HG02642 (cell line): ENCODE measurements around the gene ECD.
"Not testable (repeated sequence)": the region's sequence is repeated elsewhere in the genome, so short reads cannot be mapped to it uniquely, and the experiment has no call there.

Source experiments
- ATAC-seq: cut with Tn5 transposase; IDR thresholded peaks from one replicate; pipeline ENCODE4 v1.9.1; 2021; ENCODE audit warnings: mild to moderate bottlenecking; ENCODE audit not compliant: unreplicated experiment, poor library complexity

Gene ECD

DNA sequence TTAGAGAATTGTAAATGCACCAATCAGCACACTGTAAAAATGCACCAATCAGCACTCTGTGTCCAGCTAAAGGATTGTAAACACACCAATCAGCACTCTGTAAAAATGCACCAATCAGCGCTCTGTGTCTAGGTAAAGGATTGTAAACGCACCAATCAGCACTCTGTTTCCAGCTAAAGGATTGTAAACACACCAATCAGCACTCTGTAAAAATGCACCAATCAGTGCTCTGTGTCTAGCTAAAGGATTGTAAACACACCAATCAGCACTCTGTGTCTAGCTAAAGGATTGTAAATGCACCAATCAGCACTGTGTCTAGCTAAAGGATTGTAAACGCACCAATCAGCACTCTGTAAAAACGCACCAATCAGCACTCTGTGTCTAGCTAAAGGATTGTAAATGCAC is 58.6 kb downstream of the ECD start:
- ATAC-seq = not testable (repeated sequence)

DNA sequence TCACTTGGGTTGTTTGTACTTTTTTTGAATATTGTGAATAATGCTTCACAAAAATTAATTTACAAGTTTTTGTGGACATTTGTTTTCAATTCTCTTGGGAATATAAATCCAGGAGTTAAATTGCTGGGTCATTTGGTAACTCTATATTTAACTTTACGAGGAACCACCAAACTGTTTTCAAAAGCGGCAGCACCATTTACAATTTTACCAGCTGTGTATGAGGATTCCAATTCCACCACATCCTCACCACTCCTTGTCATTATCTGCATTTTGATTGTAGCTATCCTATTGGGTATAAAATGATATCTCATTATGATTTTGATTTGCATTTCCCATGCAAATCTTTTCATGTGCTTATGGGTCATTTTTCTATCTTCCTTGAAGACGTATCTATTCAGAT is 61.5 kb downstream of the ECD start:
- ATAC-seq = no peak

DNA sequence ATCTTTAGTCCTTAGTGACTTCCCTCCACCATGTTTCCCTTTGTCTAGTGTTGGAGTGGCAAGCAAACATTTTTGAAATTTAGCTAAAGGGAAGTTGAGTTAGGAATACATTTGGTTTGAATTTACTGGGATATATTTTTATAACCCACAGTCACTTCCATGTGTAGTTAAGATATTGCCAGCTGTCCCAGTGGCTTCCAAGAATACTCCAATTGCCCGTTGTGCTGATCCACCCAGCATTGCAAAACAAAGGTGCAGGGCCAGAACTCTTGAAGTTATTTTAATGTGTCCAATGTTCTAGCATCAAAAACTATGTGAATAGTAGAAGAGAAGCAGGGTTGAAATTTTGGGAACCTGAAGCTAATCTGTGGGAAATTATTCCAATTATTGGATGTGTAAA is 68.7 kb downstream of the ECD start:
- ATAC-seq = no peak

DNA sequence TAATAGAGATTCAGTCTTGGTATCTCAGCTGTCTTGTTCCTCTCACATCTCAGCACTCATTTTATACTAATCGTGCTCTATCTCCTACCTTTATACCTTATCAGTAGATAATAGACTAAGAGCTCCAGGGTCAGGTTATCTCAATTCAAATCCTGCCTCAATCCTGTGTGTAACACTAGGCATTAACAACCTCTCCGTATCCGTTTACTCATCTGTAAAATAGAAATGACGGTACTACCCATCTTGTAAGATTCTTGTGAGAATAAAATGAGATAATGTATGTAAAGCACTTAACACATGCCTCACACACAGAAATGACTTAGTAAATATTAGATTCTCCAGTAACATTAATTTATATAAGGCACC is 70.5 kb downstream of the ECD start:
- ATAC-seq = no peak

DNA sequence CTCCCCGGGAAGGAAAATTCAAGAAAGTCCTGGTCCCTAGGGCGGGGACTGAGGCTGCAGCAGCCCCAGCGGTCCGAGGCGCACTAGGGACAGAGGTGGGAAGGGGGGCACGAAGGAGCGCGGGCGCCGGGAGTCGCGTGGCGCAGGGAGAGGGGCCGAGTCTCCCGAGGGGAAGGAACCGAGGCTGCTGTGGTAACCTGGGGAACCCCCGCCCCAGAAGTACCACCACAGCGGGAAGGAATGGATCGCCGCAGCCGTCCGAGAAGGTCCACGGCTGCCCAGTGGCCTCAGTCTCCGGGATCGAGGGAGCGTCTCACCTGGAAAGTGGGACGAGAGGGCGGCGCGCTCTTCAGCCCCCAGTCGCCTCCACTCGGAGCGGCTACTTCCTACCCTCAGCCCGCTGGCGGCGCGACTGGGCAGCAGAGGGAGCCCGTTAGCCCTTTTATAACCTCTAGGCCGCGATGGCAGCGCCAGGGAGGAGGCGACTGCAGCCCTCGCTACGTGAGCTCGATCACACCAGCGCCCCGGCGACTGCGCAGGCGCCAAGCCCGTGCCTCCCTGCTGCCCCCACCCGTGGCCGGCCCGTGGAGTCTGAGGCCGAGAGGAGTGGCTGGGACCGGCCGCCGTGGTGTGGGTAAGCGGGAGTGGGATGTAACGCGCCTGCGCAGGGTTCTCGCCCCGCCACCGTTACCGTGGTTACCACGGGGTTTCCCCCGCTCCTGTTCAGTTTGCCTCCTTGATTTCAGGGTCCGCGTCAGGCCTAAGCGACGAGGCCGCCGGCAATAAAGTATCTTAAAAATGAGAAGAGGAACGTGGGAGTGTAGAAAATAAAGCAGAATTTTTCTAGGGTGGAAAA is 71.1 kb downstream of the ECD start, which contains the start of gene P4HA1:
P4HA1 (minus strand) TSS at position 418 of the 856 bp plus-strand sequence. CDS start 21,983 bp downstream, outside the sequence.
- ATAC-seq = peak; percentile 88

DNA sequence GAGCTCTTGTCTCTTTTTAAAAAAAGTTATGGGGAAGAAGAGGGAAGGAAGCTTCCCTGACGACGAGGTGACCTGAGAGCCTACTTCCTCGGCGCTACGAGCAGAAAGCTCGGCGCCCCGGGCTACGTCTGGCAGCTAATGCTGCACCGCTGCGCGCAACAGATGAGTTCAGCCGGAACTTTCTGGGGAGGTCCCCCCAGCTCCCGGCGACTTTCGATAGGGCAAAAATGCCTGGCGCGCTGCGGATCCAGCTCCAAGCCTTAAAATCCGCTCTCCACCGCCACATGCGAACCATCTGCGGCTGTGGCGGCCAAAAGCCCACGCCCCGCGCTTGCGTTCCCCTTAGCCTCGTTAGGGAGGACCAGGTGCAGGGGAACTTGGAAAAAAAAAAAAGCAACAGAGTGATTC is 71.8 kb downstream of the ECD start:
- peak; percentile 36 for ATAC-seq

DNA sequence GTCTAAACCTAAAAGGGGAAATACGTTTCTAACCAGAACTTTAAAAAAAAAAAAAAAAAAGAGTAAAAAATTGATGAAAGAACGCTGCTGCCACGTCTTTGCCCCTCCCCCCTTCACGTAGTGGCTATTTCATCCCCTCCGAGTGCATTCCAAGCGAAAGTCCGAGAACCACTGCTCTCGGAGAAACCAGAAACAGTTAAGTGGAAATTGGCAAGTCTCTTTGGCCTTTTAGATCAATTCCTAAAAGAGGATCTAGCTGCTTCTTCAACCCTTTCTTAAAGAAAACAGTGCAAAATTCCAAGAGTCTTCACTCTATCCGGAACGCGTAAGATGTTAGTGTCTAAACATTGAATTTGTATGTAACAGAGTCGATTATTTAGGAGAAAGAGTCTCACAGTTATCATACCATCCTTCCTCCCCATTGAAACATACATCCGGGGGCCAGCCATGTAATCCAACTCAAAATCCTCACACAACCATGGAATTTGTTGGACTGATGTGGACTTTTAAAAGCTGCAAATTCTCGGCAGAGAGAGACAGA is 72.3 kb downstream of the ECD start:
- no peak for ATAC-seq

DNA sequence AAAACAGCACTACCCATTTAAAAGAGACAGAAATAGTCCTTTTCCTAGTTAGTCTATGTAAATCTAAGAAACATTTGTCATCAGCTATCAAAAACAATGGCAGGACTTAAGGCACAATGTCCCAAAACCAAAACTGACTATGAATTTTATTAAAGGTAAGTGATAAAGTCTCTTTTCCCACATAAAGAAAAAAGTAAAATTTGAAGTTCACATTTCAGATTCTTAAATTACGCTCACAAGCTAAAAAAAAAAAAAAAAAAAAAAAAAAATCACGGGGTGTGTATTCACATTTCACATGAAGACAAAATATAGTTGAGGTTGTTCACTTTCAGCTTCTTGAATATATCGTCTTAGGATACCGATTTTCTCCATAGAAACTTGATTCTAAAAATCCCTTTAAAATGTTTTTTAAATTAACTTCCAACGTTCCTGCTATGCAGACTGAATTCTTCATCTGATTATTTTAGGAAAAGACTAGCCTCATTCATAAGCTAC is 72.8 kb downstream of the ECD start:
- no peak for ATAC-seq

DNA sequence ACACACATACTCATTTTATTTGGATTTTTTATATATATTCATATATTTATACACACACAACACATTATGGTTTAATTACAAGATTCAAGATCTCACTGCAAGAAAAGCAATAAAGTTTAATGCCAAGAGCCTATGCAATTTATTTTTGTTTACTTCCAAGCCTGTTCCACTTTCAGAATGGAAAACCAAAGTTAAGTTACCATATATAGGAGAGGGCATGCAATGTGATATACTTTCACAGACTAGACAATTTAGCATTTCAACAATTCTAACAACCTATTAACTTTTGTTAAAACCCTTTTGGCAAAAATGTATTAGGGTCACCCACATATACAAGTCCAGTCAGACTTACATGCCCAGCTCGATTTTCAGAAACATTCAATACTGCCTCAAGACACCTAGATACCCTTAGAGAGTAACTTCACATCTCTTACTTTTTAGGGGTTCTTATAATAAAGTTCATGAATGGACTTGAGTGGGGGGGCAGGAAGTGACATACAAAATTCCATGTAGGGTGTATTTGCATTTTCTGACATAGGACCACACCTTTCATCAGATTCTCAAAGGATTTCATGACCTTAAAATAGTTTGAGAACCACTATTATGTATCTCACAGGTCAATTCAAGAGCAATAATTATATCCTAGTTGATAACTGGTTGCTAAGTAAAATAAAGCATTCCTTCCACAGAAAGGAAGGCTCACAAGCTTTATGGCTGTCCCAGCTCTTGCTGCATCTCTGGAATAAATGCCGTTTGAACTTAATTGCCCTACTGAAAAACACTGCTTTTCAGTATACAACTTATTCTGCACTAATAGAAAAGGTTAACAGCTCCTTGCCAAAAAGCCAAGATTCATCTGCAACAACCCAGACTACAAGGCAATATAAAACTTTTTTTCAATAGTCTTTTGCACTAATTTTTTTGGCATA is 73.6 kb downstream of the ECD start:
- no peak for ATAC-seq

DNA sequence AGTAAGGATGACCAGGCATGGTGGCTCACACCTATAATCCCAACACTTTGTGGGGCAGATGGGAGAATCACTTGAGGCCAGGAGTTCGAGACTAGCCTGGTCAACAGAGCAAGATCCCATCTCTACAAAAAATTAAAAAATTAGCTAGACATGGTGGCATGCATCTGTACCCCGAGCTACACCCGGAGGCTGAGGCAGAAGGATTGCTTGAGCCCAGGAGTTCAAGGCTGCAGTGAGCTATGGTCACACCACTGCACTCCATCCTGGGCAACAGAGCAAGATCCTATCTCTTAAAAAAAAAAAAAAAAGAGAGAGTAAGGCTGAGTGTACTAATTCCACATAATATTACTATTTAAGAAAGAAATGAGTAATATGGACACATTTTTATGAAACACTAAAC is 75.0 kb downstream of the ECD start:
- no peak for ATAC-seq

DNA sequence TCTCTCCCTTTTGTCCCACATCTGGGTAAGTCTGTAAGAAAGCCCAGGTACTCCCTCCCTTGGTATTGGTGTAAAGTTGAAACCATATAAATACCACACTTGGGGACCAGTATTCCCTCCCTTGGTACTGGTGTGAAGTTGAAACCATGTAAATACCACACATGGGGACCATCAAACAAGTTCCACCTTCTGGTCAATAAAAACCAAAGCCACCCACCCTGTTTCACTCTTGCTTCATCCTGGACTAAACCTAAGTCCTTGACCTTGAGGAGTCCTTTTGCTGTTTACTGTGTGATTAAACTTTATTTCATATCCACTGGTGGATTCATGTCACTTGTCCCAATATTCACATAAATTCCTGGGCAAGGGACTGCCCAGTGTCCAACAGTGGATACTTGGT is 79.5 kb downstream of the ECD start:
- no peak for ATAC-seq

DNA sequence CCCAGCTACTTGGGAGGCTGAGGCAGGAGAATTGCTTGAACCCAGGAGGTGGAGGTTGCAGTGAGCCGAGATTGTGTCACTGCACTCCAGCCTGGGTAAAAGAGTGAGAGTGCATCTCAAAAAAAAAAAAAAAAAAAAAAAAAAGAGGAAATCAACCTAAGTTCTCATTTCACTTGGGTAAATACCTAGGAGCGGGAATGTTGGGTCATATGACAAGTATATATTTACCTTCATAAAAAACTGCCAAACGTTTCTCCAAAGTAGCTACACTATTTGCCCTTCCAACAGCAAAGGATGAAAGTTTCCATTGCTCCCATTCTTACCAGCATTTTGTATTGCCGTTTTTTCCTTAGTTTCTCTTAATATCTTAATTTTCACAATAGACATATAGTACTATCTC is 81.0 kb downstream of the ECD start:
- no peak for ATAC-seq

DNA sequence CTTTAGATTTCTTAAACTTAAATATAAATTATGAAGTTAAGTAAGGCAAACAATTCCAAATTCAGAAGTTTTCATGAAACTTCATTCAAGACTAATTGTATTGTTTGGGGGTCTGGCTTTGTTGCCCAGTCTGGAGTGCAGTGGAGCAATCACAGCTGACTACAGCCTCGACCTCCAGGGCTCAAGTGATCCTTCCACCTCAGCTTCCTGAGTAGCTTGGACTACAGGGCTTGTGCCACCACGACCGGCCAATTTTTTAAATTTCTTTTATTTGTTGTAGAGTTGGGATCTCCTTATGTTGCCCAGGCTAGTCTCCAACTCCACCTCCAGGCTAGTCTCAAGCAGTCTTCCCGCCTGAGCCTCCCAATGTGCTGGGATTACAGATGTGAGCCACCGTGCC is 83.6 kb downstream of the ECD start:
- no peak for ATAC-seq
